Activated T-helper 1 cell treated with anti-CD3 and anti-CD28 coated beads, Interleukin-12 subunit alpha, Interleukin-12 subunit beta, Interleukin-2, Interleukin-4 antibody, amounts not matched to agents 30 ng/mL and 10 ng/mL and 1 ng/mL, durations not matched to agents 14 hours and 24 hours and 36 hours (primary cell): ENCODE data around the gene PCDH19. TPM values are rescaled to one million over a fixed set of nuclear protein-coding genes. Genes with fewer than 3 reads are reported as not detected.

Experiments used
- DNase-seq: peaks from one replicate; pipeline ENCODE4 v3.0.0; 2021; ENCODE audit warnings: low spot score
- H3K27ac Mint-ChIP-seq: one replicate; pipeline ENCODE4 v1.8.0; 2021; ENCODE audit warnings: mild to moderate bottlenecking, mixed read lengths
- H3K27me3 Mint-ChIP-seq: one replicate; pipeline ENCODE4 v1.8.0; 2022; ENCODE audit warnings: mild to moderate bottlenecking, moderate library complexity, mixed read lengths; ENCODE audit not compliant: insufficient read depth
- H3K36me3 Mint-ChIP-seq: one replicate; pipeline ENCODE4 v1.8.0; 2021; ENCODE audit warnings: low read depth, mixed read lengths
- H3K4me1 Mint-ChIP-seq: one replicate; pipeline ENCODE4 v1.8.0; 2021; ENCODE audit warnings: low read depth, mixed read lengths
- H3K4me3 Mint-ChIP-seq: one replicate; pipeline ENCODE4 v1.8.0; 2021; ENCODE audit warnings: mild to moderate bottlenecking, moderate library complexity, mixed read lengths
- H3K9me3 Mint-ChIP-seq: one replicate; pipeline ENCODE4 v1.8.0; 2021; ENCODE audit warnings: mixed read lengths
- intact Hi-C: fragments of 100-400 bp; cut with micrococcal nuclease; formaldehyde crosslinking; loops from one replicate; pipeline ENCODE4 v1.15.1; 2024
- total RNA-seq: library from RNA; stranded (reverse); gene quantifications from 2 replicates; pipeline ENCODE4 v1.2.3, GENCODE V29; 2022

The PCDH19 gene
- total RNA-seq, 1 donor from 2014 or later, result 0.03 TPM

DNA sequence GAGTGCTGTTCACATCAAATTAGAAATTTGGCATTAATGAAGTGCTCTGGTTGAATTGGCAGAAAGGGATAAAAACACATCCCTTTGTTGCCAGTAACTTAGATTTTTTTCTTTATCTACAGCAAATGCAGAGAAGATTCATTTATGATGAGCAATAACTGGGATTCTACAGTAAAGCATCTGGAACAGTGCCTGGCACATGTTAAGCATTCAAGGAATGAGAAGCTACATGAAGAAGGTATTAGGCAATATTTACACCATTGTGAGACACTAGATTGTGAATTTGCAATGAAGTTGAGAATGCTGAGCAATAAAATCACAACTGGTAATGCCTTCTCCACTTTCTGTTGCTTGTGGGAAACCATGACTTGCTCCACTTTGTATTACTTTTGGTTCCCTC, 33.5 kb downstream of the PCDH19 start:
- no peak overlapping the region for H3K27ac Mint-ChIP-seq

DNA sequence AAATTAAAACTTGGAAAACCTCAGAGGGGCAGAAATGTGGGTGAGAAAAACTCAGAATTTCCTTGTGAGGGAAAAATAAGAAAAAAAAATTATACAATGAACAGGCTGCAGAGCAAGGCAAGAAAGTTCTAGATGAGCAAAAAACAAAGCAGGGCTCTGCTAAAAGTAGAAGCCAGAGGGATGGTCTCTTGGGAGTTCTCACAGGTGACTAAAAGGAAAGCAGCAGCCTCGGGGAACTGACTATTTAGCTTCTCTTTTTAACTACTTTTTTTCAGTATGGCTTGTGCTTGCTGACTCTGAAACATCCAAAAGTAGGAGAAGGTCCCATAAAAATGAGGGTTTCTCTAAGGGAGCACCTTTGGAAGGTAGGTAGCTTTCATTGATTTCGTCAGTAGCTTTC, 36.4 kb downstream of the PCDH19 start:
- intact Hi-C loops, result no loop called here
- no peaks in the 10 kb centered on the region for H3K9me3 Mint-ChIP-seq
- no peak overlapping the region for H3K4me3 Mint-ChIP-seq
- H3K27me3 Mint-ChIP-seq, result peaks cover 3% of the 10 kb centered on the region
- no peaks in the 10 kb centered on the region for H3K4me1 Mint-ChIP-seq
- no peak overlapping the region for H3K27ac Mint-ChIP-seq
- DNase-seq, result no peak
- no peaks in the 10 kb centered on the region for H3K36me3 Mint-ChIP-seq

More for the DNA sequence above, 33.5 kb downstream of the PCDH19 start:
- Mint-ChIP-seq H3K4me1 (no peaks in the 10 kb centered on the region), H3K9me3 (no peaks in the 10 kb centered on the region), H3K36me3 (no peaks in the 10 kb centered on the region), H3K4me3 (no peak overlapping the region), H3K27me3 (peaks cover 2% of the 10 kb centered on the region)
- DNase-seq, result no peak
- intact Hi-C loops, result no loop called here

DNA sequence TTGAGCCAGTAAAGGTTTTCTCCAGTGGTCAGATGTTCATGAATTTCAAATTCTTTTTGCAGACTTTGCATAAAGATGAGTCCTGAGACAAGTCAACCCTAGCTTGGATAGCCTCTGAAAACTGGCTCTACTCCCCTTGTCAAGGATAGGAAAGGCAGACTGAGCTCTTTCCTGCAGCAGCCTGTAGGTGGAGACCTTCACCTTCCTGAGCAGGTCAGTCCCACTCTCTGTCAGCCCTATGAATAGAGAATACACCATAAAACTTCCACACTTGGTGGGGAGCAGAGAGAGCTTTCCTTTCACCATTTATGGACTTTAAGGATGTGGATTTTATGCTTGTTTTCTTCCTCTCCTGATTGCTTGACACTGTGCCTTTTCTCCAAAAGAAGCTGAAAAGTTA, 41.9 kb downstream of the PCDH19 start:
- H3K27me3 Mint-ChIP-seq, result peaks cover 1% of the 10 kb centered on the region
- intact Hi-C loops, result no loop called here
- H3K9me3 Mint-ChIP-seq, result no peaks in the 10 kb centered on the region
- no peak overlapping the region for H3K4me3 Mint-ChIP-seq
- H3K36me3 Mint-ChIP-seq, result no peaks in the 10 kb centered on the region
- no peaks in the 10 kb centered on the region for H3K4me1 Mint-ChIP-seq
- no peak for DNase-seq
- H3K27ac Mint-ChIP-seq, result no peak overlapping the region

DNA sequence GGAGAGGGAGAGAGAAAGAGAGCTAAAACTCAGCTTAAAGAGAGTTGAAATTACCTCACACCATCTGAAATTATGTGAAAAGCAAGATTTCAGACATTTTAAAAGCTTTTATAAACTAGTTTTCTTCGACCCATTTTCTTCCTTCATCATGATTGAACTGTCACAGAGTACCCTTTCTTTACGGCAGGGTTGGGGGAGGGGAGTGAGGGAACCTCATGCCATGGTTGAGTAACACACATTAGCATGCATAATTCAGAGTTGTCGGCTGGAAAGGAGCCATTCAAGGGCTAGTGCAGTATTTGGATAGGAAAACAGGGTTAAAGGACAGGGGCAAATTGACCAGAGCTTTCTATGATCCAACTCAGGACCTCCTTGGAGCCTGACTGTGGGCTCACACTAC, 46.2 kb downstream of the PCDH19 start:
- H3K9me3 Mint-ChIP-seq, result no peaks in the 10 kb centered on the region

DNA sequence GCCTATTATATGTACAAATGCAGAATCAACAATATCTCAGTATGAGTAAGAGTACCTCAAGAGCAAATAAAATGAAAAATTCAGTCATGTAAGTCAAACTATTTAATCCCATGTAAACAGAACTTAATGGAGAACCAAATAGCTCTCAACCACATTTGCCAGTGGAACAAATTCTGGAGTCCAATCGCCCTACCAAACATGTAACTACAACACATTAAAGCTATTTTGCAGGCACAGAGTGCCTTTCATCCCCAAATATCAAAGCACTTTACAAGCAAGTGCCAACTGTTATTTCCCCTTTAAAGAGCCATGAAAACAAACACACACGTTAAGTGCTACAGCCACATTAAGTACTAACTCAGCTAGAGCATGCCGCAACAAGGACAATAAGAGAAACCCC, 51.3 kb downstream of the PCDH19 start:
- H3K9me3 Mint-ChIP-seq, result no peaks in the 10 kb centered on the region
- DNase-seq, result no peak
- H3K27me3 Mint-ChIP-seq, result no peaks in the 10 kb centered on the region
- no peak overlapping the region for H3K4me3 Mint-ChIP-seq
- no peaks in the 10 kb centered on the region for H3K36me3 Mint-ChIP-seq
- intact Hi-C loops, result no loop called here
- no peak overlapping the region for H3K27ac Mint-ChIP-seq
- H3K4me1 Mint-ChIP-seq, result no peaks in the 10 kb centered on the region

More for the DNA sequence above, 46.2 kb downstream of the PCDH19 start:
- Mint-ChIP-seq H3K36me3 (no peaks in the 10 kb centered on the region), H3K4me1 (no peaks in the 10 kb centered on the region), H3K27me3 (no peaks in the 10 kb centered on the region), H3K27ac (no peak overlapping the region), H3K4me3 (no peak overlapping the region)
- intact Hi-C loops, result no loop called here
- DNase-seq, result no peak

DNA sequence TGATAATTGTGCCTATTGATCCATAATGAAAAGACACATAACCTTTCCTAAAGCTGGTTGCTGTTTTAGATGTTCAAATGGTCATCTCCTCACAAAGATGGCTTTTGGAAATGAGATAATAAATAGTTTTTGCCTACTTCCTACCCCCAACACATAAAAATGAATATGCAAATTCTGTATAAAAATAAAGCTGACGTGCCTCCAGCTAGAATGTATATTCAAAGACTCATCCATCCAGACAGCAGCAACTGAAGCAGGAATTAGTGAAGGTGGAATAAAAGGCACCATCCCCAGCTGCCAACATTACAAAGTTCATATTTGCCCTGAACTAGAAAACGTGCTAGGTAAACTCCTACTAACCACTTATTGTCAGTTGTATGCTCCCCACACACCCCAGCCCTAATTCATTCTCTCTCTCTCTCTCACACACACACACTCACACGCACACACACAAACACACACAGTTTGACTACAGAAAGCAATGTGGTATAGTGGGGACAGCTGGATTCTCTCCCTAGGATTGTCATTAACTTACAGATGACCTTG, 53.6 kb downstream of the PCDH19 start:
- no peaks in the 10 kb centered on the region for H3K9me3 Mint-ChIP-seq
- no peak overlapping the region for H3K27ac Mint-ChIP-seq
- H3K27me3 Mint-ChIP-seq, result no peaks in the 10 kb centered on the region
- intact Hi-C loops, result no loop called here
- H3K4me3 Mint-ChIP-seq, result no peak overlapping the region
- H3K36me3 Mint-ChIP-seq, result no peaks in the 10 kb centered on the region
- H3K4me1 Mint-ChIP-seq, result no peaks in the 10 kb centered on the region
- no peak for DNase-seq

DNA sequence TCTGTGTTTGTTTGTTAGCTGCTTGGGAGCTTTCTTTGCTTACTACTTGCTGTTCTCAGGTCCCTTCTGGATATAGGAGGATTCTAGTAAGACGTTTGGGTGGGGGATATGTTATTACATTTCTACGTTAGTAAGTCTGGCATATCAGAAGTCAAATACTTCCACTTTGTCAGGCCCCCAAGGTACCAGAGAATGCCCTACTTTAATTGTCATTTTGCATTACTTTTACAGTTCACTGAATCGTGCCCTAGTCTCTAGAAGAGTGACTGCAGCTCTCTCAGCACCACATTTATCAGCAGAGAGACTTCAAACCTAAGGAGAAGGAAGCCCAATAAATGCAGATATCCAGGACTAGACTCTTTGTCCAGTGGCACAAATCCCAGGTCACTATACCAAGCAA, 54.4 kb downstream of the PCDH19 start:
- Mint-ChIP-seq H3K4me3 (no peak overlapping the region), H3K27me3 (no peaks in the 10 kb centered on the region), H3K9me3 (no peaks in the 10 kb centered on the region), H3K27ac (no peak overlapping the region), H3K4me1 (no peaks in the 10 kb centered on the region), H3K36me3 (no peaks in the 10 kb centered on the region)
- intact Hi-C loops, result no loop called here
- no peak for DNase-seq

DNA sequence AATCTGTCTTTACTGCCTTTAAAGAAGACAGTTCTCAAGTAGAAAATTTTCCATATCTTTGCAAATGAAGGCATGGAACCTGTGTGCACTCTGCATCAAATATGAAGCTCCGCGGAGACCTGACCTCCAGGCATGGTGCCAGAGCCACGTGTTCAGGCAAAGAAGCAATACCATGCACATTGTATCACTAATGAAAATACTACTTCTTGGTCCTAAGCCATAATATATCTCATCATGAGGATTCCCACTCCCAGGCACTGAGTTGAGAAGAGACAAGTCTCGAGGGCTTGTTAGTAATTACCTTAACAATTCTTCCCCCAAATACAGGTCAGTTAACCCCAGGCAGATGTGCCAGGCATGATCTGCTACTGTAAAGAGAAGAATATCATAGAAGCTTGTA, 56.7 kb downstream of the PCDH19 start:
- DNase-seq, result no peak
- H3K27me3 Mint-ChIP-seq, result no peaks in the 10 kb centered on the region
- no peaks in the 10 kb centered on the region for H3K36me3 Mint-ChIP-seq
- H3K27ac Mint-ChIP-seq, result no peak overlapping the region
- H3K9me3 Mint-ChIP-seq, result no peaks in the 10 kb centered on the region
- intact Hi-C loops, result no loop called here
- no peaks in the 10 kb centered on the region for H3K4me1 Mint-ChIP-seq
- H3K4me3 Mint-ChIP-seq, result no peak overlapping the region

DNA sequence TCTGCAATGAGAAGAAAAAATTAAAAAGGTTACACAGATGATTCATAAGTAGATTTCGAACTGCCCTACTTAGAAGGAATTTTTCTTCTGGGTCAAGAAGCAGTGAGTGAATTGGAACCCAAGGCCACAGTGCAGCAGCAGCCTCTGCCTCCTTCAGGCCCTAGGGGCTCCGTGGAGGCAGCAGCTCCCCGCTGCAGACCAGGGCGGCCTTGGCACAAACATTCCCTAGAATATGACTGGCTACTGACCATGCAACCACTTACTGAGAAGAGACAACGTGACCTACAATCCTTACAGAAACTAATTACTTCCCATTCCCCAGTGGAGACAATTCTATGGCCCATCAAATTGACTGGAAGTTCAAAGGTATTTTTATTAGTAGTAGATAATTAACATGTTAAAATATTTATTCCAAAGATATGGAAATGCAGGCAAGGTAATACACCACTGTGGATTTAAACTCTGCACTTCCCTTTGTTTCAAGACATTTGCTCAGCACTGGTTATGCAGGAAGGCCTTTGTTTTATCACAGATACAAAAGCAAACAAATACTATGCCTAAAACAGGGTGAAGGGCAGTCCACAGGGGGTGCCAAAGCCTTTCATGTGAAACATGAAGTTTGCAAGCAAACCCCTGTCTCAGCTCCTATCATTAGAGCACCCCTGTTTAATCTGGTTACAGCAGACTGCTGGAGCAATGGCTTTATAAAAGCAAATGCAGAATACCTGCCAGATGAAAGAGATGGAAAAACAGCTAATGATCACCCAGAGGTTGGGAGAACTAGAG, 59.2 kb downstream of the PCDH19 start:
- no peaks in the 10 kb centered on the region for H3K36me3 Mint-ChIP-seq
- H3K9me3 Mint-ChIP-seq, result no peaks in the 10 kb centered on the region
- no peaks in the 10 kb centered on the region for H3K4me1 Mint-ChIP-seq
- intact Hi-C loops, result no loop called here
- no peak for DNase-seq
- H3K27ac Mint-ChIP-seq, result no peak overlapping the region
- no peak overlapping the region for H3K4me3 Mint-ChIP-seq
- H3K27me3 Mint-ChIP-seq, result no peaks in the 10 kb centered on the region

DNA sequence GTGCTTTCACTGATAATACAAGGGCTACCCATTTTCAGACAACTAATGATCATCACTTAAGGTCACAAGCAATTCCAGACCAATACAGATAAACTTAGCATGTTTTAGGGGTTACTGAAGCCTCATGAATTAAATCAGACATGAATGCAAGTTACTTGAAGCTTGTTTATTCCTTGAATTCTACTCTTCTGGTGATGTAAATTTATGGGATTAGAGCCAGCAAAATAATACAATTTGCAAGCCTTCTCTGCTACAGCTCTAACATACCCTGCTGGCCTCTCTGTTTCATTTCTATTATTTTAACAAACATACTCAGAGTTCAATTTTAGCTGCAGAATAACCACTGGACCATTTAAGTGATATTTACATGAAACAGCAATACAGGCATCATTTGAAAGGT, 60.7 kb downstream of the PCDH19 start:
- Mint-ChIP-seq H3K9me3 (no peaks in the 10 kb centered on the region), H3K4me1 (no peaks in the 10 kb centered on the region), H3K4me3 (no peak overlapping the region), H3K27ac (no peak overlapping the region), H3K36me3 (no peaks in the 10 kb centered on the region), H3K27me3 (no peaks in the 10 kb centered on the region)
- DNase-seq, result no peak
- intact Hi-C loops, result no loop called here

DNA sequence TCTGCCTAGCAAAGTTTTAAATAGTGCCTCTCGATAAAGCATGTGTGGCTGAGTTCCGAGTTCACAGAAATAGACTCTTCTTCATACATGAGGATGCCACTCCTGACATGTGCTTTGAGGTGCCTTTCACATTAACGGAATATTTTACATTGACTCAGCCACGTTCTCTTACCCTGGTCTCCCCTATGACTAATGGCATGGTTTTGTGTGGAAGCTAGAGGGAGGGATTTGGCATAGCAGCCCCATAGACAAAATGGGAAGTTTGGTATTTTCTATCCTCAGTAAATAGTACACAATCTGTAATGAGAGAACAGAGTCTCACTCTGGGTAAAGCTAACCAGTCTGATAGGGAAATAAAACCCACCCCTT, 68.9 kb downstream of the PCDH19 start:
- Mint-ChIP-seq H3K36me3 (no peaks in the 10 kb centered on the region), H3K4me3 (no peak overlapping the region), H3K27ac (no peak overlapping the region), H3K9me3 (no peaks in the 10 kb centered on the region), H3K27me3 (no peaks in the 10 kb centered on the region), H3K4me1 (no peaks in the 10 kb centered on the region)
- DNase-seq, result no peak
- intact Hi-C loops, result no loop called here

DNA sequence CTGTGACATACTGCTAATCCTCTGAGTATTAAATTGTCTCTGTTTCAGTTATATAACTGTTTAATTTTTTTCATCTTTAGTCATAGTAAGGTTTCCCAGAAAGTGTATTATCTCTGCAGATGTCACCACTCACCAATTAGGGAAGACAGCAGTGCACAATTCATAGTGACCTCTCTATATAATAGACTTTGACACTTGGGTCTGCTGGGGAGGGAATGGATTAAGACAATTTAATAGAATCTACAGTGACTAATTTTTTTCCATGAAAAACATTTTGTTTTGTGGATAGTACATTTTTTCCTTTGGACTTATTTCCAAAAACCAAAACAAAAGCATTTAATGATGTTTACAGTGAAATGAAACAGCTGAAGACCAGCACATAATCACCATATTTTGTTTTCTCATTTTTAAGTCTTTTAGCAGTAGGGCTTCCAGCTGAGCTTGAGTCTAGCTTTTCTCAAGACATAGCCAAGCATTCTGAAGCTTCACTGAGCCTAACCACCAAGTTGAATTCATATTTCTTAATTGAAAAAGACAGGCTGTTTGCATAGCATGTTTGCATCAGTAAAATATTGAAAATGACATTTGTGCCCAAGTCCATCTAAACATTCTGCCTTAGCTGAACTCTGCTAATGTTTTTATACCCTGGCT, 69.5 kb downstream of the PCDH19 start:
- intact Hi-C loops, result no loop called here

DNA sequence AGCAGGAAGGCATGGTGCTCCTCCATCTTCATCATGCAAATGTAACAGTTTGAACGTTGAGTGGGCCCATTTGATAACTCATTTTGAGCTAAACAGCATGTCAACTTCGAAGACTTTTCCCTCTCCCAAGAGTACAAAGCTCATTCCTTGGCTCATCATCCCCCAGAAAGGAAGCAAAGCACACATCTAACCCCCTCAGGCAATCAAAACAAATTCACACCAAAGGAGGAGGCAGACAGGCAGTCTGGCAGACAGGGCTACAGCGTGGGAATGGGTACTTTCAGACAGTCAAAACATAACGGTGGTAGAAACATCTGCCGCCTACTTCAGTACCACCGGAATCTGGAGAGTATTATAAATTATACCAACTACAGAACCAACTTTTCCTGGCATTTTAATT, 81.7 kb downstream of the PCDH19 start:
- Mint-ChIP-seq H3K27me3 (no peaks in the 10 kb centered on the region), H3K4me3 (no peak overlapping the region), H3K4me1 (no peaks in the 10 kb centered on the region), H3K27ac (no peak overlapping the region), H3K36me3 (no peaks in the 10 kb centered on the region), H3K9me3 (no peaks in the 10 kb centered on the region)
- no peak for DNase-seq
- intact Hi-C loops, result no loop called here

More for the DNA sequence above, 69.5 kb downstream of the PCDH19 start:
- Mint-ChIP-seq H3K27me3 (no peaks in the 10 kb centered on the region), H3K9me3 (no peaks in the 10 kb centered on the region), H3K4me1 (no peaks in the 10 kb centered on the region), H3K27ac (no peak overlapping the region), H3K36me3 (no peaks in the 10 kb centered on the region), H3K4me3 (no peak overlapping the region)
- no peak for DNase-seq
